ENCODE data around the gene ITIH4. TPM values are rescaled to one million over a fixed set of nuclear protein-coding genes. Genes with fewer than 3 reads are reported as not detected.
A peak's percentile ranks its signal among the peaks of the same experiment; 100 is the strongest.

The ITIH4 gene
- total RNA-seq, 1 donor from 2014 or later, result 9.8 TPM

- Histone ChIP-seq H3K27me3 (no peaks in the 10 kb centered on the region), H3K4me1 (peaks cover 11 to 23% of the 10 kb centered on the region in 2 donors), H3K4me3 (no peak overlapping the region), H3K27ac (peak overlapping the region; percentile 22 to 92), H3K9me3 (no peaks in the 10 kb centered on the region), H3K36me3 (peaks cover 37 to 53% of the 10 kb centered on the region in 2 donors)
- no peak for DNase-seq (ENCODE audit: low spot score in 2 of 2)
- intact Hi-C loops (cut with DNase I), result loop anchor here (5.0 kb wide), 1 partner anchor 199 kb away; the partner anchor contains the start of gene SFMBT1
- TF ChIP-seq CTCF (IDR thresholded peaks at IDR 0.05), result no peak
Measured at GRCh38 chr3:52848617-52849016, 18.1 kb upstream of the ITIH4 start.

GRCh38 chr3:52847726-52848125 is 17.3 kb upstream of the ITIH4 start:
- Histone ChIP-seq H3K4me3 (no peak overlapping the region), H3K27ac (peak overlapping the region; percentile 89 to 92), H3K4me1 (peaks cover 11 to 29% of the 10 kb centered on the region in 2 donors), H3K27me3 (no peaks in the 10 kb centered on the region), H3K9me3 (no peaks in the 10 kb centered on the region), H3K36me3 (peaks cover 34 to 48% of the 10 kb centered on the region in 2 donors)
- intact Hi-C loops (cut with DNase I), result loop anchor here (5.0 kb wide), 1 partner anchor 200 kb away; the partner anchor contains the start of gene SFMBT1
- no peak for DNase-seq (ENCODE audit: low spot score in 2 of 2)
- no peak for TF ChIP-seq CTCF (IDR thresholded peaks at IDR 0.05)

GRCh38 chr3:52847241-52847640 is 16.8 kb upstream of the ITIH4 start:
- DNase-seq (ENCODE audit: low spot score in 2 of 2), result no peak
- intact Hi-C loops (cut with DNase I), result loop anchor here (5.0 kb wide), 1 partner anchor 200 kb away; the partner anchor contains the start of gene SFMBT1
- TF ChIP-seq CTCF (IDR thresholded peaks at IDR 0.05), result no peak
- no peaks in the 10 kb centered on the region for H3K9me3 ChIP-seq
- H3K36me3 ChIP-seq, result peaks cover 38 to 48% of the 10 kb centered on the region in 2 donors
- no peak overlapping the region for H3K4me3 ChIP-seq
- H3K27me3 ChIP-seq, result no peaks in the 10 kb centered on the region
- H3K4me1 ChIP-seq, result peaks cover 11 to 29% of the 10 kb centered on the region in 2 donors
- H3K27ac ChIP-seq, result peak overlapping the region; percentile 89 to 92

GRCh38 chr3:52846432-52846965 is 16.0 kb upstream of the ITIH4 start:
- Histone ChIP-seq H3K36me3 (peaks cover 39 to 48% of the 10 kb centered on the region in 2 donors), H3K4me3 (no peak overlapping the region), H3K27ac (peak overlapping the region; percentile 89 to 92), H3K27me3 (no peaks in the 10 kb centered on the region), H3K9me3 (no peaks in the 10 kb centered on the region), H3K4me1 (peaks cover 11 to 29% of the 10 kb centered on the region in 2 donors)
- intact Hi-C loops (cut with DNase I), result loop anchor here (5.0 kb wide), 1 partner anchor 201 kb away; the partner anchor contains the start of gene SFMBT1
- no peak for DNase-seq (ENCODE audit: low spot score in 2 of 2)
- TF ChIP-seq CTCF (IDR thresholded peaks at IDR 0.05), result no peak

GRCh38 chr3:52845691-52846431 is 15.4 kb upstream of the ITIH4 start:
- no peak overlapping the region for H3K4me3 ChIP-seq
- no peak for DNase-seq (ENCODE audit: low spot score in 2 of 2)
- H3K27me3 ChIP-seq, result no peaks in the 10 kb centered on the region
- H3K27ac ChIP-seq, result peak overlapping the region; percentile 89 to 92
- intact Hi-C loops (cut with DNase I), result loop anchor here (1.0 to 5.0 kb wide), 3 partner anchors 14 to 201 kb away; partner anchors contain the start of genes SFMBT1 and STIMATE
- TF ChIP-seq CTCF (IDR thresholded peaks at IDR 0.05), result peak in 2 of 3 experiments; percentile 43 to 47
- no peaks in the 10 kb centered on the region for H3K9me3 ChIP-seq
- peaks cover 35 to 48% of the 10 kb centered on the region in 2 donors for H3K36me3 ChIP-seq
- H3K4me1 ChIP-seq, result peaks cover 11 to 29% of the 10 kb centered on the region in 2 donors
